Left hindlimb (tissue), 1 donor: ENCODE results near the gene KIF7.

Experiments used
- DNase-seq: peaks from one replicate; pipeline ENCODE4 v3.0.0-alpha.2; 2018

KIF7 gene

GRCh38 chr15:89646416-89647141 lies 8.7 kb downstream of the KIF7 start:
- peak; percentile 23 for DNase-seq

GRCh38 chr15:89645680-89646079 lies 9.6 kb downstream of the KIF7 start:
- peak; percentile 30 for DNase-seq

- peak; percentile 32 for DNase-seq
Measured at GRCh38 chr15:89642106-89642505, 13.2 kb downstream of the KIF7 start.

GRCh38 chr15:89641053-89641452 lies 14.2 kb downstream of the KIF7 start:
- DNase-seq = no peak

- DNase-seq = no peak
Measured at GRCh38 chr15:89640245-89640644, 15.0 kb downstream of the KIF7 start.

GRCh38 chr15:89633585-89633984 lies 21.7 kb downstream of the KIF7 start:
- no peak for DNase-seq

- DNase-seq = peak; percentile 16
Measured at GRCh38 chr15:89632563-89633430, 22.5 kb downstream of the KIF7 start.

GRCh38 chr15:89631902-89632264 lies 23.4 kb downstream of the KIF7 start:
- no peak for DNase-seq

GRCh38 chr15:89630974-89631901 lies 24.0 kb downstream of the KIF7 start:
- DNase-seq = peak; percentile 23

- DNase-seq = no peak
Measured at GRCh38 chr15:89630260-89630659, 25.0 kb downstream of the KIF7 start.

- no peak for DNase-seq
Measured at GRCh38 chr15:89629829-89630228, 25.4 kb downstream of the KIF7 start.

GRCh38 chr15:89628806-89629715 lies 26.2 kb downstream of the KIF7 start:
- DNase-seq = peak; percentile 22

- DNase-seq = peak; percentile 18
Measured at GRCh38 chr15:89628301-89628700, 27.0 kb downstream of the KIF7 start.

GRCh38 chr15:89627256-89627970 lies 27.9 kb downstream of the KIF7 start:
- no peak for DNase-seq

- DNase-seq = no peak
Measured at GRCh38 chr15:89625716-89626115, 29.6 kb downstream of the KIF7 start.

- DNase-seq = no peak
Measured at GRCh38 chr15:89623165-89623564, 32.1 kb downstream of the KIF7 start.

- no peak for DNase-seq
Measured at GRCh38 chr15:89621547-89621946, 33.7 kb downstream of the KIF7 start.

- DNase-seq = no peak
Measured at GRCh38 chr15:89616228-89616627, 39.0 kb downstream of the KIF7 start.

GRCh38 chr15:89615135-89615534 lies 40.1 kb downstream of the KIF7 start:
- no peak for DNase-seq

- DNase-seq = no peak
Measured at GRCh38 chr15:89614164-89614563, 41.1 kb downstream of the KIF7 start.

- DNase-seq = no peak
Measured at GRCh38 chr15:89613031-89613430, 42.2 kb downstream of the KIF7 start.
